Measurements from ENCODE around the gene CEMIP2. TPM values are rescaled to one million over a fixed set of nuclear protein-coding genes. Genes with fewer than 3 reads are reported as not detected.

The CEMIP2 gene
- total RNA-seq, 3 donors from 2014 or later, result 63.6 to 124 (median 99.3) TPM

DNA sequence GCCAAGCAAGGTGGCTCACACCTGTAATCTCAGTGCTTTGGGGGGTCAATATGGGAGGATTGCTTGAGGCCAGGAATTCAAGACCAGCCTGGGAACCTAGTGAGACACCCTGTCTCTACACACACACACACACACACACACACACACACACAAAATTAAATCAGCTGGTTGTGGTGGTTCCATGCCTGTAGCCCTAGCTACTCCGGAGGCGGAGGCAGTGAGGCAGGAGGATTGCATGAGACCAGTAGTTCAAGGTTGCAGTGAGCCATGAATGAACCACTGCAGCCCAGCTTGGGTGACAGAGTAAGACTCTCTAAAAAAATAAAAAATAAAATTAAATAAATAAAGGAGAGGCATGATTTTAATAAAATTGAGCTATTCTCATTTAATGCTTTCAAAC is 13.1 kb downstream of the CEMIP2 start:
- H3K36me3 ChIP-seq (ENCODE audit: low read depth), result no peaks in the 10 kb centered on the region
- no peaks in the 10 kb centered on the region for H3K9me3 ChIP-seq
- ATAC-seq (no peak), DNase-seq (no peak)
- intact Hi-C loops (cut with DNase I, micrococcal nuclease), result no loop called here
- TF ChIP-seq, protein P1, sequence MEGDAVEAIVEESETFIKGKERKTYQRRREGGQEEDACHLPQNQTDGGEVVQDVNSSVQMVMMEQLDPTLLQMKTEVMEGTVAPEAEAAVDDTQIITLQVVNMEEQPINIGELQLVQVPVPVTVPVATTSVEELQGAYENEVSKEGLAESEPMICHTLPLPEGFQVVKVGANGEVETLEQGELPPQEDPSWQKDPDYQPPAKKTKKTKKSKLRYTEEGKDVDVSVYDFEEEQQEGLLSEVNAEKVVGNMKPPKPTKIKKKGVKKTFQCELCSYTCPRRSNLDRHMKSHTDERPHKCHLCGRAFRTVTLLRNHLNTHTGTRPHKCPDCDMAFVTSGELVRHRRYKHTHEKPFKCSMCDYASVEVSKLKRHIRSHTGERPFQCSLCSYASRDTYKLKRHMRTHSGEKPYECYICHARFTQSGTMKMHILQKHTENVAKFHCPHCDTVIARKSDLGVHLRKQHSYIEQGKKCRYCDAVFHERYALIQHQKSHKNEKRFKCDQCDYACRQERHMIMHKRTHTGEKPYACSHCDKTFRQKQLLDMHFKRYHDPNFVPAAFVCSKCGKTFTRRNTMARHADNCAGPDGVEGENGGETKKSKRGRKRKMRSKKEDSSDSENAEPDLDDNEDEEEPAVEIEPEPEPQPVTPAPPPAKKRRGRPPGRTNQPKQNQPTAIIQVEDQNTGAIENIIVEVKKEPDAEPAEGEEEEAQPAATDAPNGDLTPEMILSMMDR (IDR thresholded peaks at IDR 0.05), result no peak
- H3K4me3 ChIP-seq, result no peak overlapping the region
- peaks cover 8% of the 10 kb centered on the region for H3K4me1 ChIP-seq (ENCODE audit: low read depth)

DNA sequence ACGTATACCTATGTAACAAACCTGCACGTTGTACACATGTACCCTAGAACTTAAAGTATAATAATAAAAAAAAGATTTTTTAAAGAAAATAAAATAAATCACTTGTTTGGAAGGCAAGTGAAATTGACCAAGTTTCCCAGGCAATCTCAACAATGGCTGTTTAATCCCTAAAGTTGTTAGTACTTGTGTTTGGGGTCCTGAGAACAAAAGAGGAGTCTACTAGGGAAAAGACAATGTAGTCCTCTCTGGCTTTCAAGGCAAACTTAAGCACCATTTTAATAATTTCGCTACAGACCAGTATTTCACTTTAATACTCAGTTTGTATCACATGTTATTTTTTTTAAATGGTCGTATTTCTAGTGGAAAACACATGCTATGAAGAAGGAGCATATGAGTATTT is 14.2 kb downstream of the CEMIP2 start:
- TF ChIP-seq, protein P1 (IDR thresholded peaks at IDR 0.05), result no peak
- intact Hi-C loops (cut with DNase I, micrococcal nuclease), result no loop called here
- H3K36me3 ChIP-seq (ENCODE audit: low read depth), result no peaks in the 10 kb centered on the region
- H3K9me3 ChIP-seq, result no peaks in the 10 kb centered on the region
- no peak for ATAC-seq
- peaks cover 8% of the 10 kb centered on the region for H3K4me1 ChIP-seq (ENCODE audit: low read depth)
- DNase-seq, result no peak
- no peak overlapping the region for H3K4me3 ChIP-seq

DNA sequence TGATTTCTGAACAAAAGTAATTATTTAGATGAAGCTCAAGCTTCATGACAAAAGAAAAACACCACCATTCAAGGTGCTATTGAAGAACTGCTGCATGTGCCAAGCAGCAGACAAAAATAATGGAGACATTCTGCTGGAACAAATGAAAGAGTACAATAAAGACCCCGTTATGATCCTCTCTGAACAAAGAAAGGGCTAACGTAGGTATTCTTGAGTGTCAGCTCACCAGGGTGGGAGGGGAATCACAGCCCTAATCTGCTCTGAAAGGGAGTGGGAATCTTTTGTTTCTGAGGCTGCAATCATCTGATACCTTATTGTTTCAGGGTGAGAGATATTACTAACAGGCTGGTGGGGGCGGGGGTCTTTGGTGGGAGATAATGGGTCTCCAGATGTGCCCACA is 15.4 kb downstream of the CEMIP2 start:
- H3K4me1 ChIP-seq (ENCODE audit: low read depth), result no peaks in the 10 kb centered on the region
- H3K4me3 ChIP-seq, result no peak overlapping the region
- ATAC-seq, result no peak
- H3K9me3 ChIP-seq, result no peaks in the 10 kb centered on the region
- H3K36me3 ChIP-seq (ENCODE audit: low read depth), result no peaks in the 10 kb centered on the region
- no peak for DNase-seq
- TF ChIP-seq, protein P1 (IDR thresholded peaks at IDR 0.05), result no peak
- intact Hi-C loops (cut with DNase I, micrococcal nuclease), result no loop called here

DNA sequence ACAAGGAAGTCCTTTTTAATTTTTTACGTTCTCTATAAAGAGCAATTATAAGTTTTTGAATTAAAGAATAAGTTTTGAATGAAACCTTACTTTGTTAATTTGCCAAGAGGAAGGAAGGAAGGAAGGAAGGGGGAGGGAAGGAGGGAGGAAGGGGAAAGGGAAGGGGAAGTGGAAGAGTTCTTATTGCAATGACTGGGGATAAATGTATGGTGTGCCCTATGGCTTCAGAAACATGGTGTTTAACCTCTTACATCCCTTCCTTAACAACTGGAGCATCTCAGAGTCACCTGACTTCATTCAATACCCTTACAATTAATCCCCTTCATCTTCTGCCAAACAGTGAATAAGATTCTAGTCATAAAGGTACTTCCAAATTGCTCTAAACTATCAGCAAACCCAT is 16.0 kb downstream of the CEMIP2 start:
- intact Hi-C loops (cut with DNase I, micrococcal nuclease), result no loop called here
- TF ChIP-seq, protein P1 (IDR thresholded peaks at IDR 0.05), result no peak
- no peaks in the 10 kb centered on the region for H3K36me3 ChIP-seq (ENCODE audit: low read depth)
- H3K4me3 ChIP-seq, result no peak overlapping the region
- DNase-seq (no peak), ATAC-seq (no peak)
- no peaks in the 10 kb centered on the region for H3K4me1 ChIP-seq (ENCODE audit: low read depth)
- no peaks in the 10 kb centered on the region for H3K9me3 ChIP-seq

DNA sequence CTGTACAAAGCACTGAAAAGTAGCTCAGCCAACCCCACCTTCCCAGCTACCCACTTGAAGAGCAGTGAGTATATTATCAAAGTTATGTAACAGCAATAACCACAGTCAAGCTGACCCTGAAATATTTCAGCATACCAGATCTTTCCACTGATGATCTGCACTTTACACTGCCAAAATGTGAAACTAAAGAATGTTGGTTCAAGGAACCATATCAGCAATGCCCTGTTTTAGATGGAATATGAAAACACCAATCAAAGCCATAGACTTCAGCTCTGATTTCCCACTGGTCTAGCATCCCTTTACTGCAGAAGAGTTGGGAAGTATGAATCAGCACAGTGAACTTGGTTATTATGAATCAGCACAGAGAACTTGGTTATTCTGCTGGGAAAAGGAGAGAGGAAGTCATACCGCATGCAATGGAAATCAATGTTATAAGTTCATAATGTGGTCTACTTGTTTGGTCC is 20.0 kb downstream of the CEMIP2 start:
- intact Hi-C loops (cut with DNase I, micrococcal nuclease), result no loop called here
- peaks cover 3% of the 10 kb centered on the region for H3K4me1 ChIP-seq (ENCODE audit: low read depth)
- ATAC-seq (peak; percentile 12), DNase-seq (no peak)
- TF ChIP-seq, protein P1 (IDR thresholded peaks at IDR 0.05), result no peak
- no peaks in the 10 kb centered on the region for H3K36me3 ChIP-seq (ENCODE audit: low read depth)
- H3K9me3 ChIP-seq, result no peaks in the 10 kb centered on the region
- H3K4me3 ChIP-seq, result no peak overlapping the region

DNA sequence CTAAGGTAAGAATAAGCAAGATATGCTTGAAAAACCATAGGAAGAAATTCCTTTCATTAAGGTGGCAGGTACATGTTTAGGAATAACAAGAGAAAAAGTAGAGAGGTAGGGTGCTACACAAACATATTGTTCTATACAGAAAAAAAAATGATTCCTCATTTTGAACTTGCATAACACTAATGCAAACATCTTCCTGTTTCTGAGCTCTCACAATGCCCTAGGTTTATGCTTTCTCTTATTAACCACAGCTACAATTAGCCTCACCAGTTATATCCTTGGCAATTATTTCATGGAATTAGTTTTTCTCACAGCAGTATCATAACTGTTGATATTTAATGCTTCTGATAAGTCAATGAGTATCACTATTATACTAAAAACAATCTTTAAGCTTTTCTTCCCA is 20.7 kb downstream of the CEMIP2 start:
- no peaks in the 10 kb centered on the region for H3K36me3 ChIP-seq (ENCODE audit: low read depth)
- ATAC-seq (no peak), DNase-seq (no peak)
- no peaks in the 10 kb centered on the region for H3K9me3 ChIP-seq
- intact Hi-C loops (cut with DNase I, micrococcal nuclease), result no loop called here
- TF ChIP-seq, protein P1 (IDR thresholded peaks at IDR 0.05), result no peak
- H3K4me1 ChIP-seq (ENCODE audit: low read depth), result peaks cover 6% of the 10 kb centered on the region
- H3K4me3 ChIP-seq, result no peak overlapping the region
